Limb (tissue), 2 donors: ENCODE measurements around the gene NSDHL.

Source experiments
- DNase-seq, 2 donors: peaks; one replicate each; pipeline ENCODE4 v3.0.0-alpha.2; 2016; ENCODE audit errors: extremely low spot score in 2 of 2

NSDHL gene

GRCh38 chrX:152913346-152913745 is 82.5 kb downstream of the NSDHL start:
- DNase-seq: no peak

DNA sequence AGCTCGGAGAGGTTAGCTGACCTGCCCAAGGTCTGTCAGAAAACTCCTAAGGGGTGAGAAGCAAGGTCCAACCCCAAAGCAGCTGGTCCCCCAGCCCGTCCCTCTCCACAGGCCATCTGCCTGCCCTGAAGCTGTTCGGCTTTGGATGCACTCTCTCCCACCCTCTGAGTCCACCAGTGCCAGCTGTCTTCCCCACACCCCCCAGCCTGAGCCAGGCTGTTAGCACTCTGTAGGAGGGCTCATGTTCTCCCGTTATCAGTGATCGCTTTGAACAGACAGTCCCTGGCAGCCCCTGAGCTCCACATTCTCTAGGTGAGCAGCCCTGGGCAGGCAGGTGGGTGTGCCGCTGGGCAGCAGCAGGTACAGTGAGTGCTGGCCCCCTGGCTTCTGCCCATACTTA is 83.0 kb downstream of the NSDHL start:
- DNase-seq: no peak

DNA sequence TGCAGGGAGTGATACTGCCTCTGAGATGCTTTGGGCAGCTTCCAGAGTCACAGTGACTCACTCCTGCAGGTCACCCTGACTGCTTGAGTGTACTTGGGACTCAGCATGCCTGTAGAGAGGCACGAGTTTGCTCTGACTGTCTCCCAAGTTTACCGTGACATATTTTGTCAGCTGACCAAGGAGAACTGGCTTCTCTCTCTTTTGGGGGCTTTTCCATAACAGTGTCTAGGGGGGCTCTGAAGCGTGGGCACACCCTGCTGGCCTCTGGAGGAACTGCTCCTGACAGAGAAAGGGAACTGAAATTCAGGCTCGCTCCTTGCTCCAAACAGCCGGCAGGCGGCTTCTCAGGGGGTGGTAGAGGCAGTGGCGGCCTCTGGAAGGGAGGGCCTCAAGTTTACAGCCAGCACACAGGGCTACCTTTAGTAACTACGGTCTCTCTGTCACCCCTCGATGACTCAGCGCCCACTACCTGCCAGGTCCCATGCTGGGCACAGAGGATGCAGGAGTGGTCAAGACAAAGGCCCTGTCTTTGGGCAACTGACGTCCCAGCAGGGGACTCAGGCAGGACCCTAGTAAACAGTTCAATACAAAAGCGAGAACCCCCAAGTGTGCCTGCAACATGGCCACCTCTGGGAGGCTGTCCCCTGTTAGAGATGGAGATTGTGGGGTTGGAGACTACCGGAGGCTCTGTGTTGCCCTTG is 84.8 kb downstream of the NSDHL start:
- peak; percentile 11 to 63 for DNase-seq

- DNase-seq: no peak
Observed at GRCh38 chrX:152917656-152918579, 87.1 kb downstream of the NSDHL start.

DNA sequence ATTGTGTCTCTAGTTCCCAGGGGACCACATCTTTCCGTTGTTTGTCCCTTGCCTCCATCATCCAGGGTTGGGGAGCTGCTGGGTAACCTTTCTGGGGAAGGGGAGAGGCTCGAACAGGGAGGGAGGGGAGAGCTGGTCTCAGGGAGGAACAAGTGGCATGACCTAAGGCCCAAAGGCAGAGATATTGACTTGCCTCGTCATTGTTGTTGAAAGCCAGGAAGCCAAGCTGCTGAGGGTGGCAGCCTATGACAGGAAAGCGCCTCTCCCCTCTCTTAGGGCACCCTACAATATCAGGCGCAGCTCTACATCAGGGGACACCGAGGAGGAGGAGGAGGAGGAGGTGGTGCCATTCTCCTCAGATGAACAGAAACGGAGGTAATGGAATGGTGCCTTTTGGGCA is 87.8 kb downstream of the NSDHL start:
- DNase-seq: no peak
